ENCODE results near the gene ZNF654. TPM values are rescaled to one million over a fixed set of nuclear protein-coding genes. Genes with fewer than 3 reads are reported as not detected.
"Not testable (repeated sequence)": the region's sequence is repeated elsewhere in the genome, so short reads cannot be mapped to it uniquely, and the experiment has no call there.

ZNF654 gene
- total RNA-seq, 1 donor from 2014 or later: 14.7 TPM

GRCh38 chr3:88118603-88119002 is 59.5 kb downstream of the ZNF654 start:
- intact Hi-C loops (cut with DNase I): loop anchor here (5.0 kb wide), 1 partner anchor 346 kb away; no protein-coding TSS in a partner anchor
- not testable (repeated sequence) for DNase-seq (ENCODE audit: low spot score)

DNA sequence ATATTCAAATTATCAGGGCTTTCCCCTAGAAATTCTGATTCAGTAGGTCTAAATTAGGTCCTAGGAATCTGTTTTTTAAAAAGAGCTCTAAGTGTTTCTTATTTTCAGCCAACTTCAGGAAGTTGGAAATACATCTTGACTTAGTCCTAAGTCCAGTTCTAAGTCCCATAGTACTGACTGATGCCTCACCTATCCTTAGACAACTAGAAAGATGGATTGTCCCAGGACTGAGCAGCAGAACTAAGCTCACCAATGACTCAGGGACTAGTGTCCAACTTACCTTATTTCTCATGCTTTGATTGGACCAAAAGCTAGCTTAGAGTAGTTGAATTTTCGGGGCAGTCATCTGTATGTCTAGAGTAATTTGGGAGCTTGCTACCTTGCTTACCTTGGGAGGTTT is 64.5 kb downstream of the ZNF654 start:
- intact Hi-C loops (cut with DNase I): no loop called here

GRCh38 chr3:88131695-88132094 is 72.6 kb downstream of the ZNF654 start:
- no peak for DNase-seq (ENCODE audit: low spot score)
- intact Hi-C loops (cut with DNase I): no loop called here

More for the DNA sequence above, 64.5 kb downstream of the ZNF654 start:
- DNase-seq (ENCODE audit: low spot score): no peak

GRCh38 chr3:88132894-88133293 is 73.8 kb downstream of the ZNF654 start:
- intact Hi-C loops (cut with DNase I): no loop called here
- DNase-seq (ENCODE audit: low spot score): no peak

DNA sequence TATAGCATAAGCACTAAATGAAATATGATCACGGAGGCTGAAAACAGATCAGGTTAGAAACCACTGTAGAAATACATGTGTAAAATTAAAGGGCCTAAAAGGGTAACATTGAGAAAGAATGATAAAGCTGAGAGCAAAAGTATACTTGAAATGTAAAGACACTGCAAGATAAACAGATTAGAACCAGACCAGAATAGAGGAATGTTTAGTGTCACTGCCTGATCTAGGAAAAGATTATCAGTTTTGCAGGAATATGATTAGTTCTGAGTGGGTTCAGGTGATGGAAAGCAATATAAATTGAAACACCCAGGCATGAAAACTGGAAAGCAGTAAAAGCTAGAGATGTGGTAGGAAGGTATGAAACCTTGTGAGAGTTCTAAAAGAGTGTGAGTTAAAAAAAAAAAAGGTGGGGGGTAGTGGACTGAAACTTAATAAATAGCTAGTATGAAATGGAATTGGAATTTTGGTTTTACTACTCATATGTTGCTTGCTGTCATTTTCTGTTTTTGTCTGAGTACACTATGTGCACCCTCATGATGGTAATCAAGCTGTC is 74.7 kb downstream of the ZNF654 start:
- intact Hi-C loops (cut with DNase I): no loop called here
- no peak for DNase-seq (ENCODE audit: low spot score)

DNA sequence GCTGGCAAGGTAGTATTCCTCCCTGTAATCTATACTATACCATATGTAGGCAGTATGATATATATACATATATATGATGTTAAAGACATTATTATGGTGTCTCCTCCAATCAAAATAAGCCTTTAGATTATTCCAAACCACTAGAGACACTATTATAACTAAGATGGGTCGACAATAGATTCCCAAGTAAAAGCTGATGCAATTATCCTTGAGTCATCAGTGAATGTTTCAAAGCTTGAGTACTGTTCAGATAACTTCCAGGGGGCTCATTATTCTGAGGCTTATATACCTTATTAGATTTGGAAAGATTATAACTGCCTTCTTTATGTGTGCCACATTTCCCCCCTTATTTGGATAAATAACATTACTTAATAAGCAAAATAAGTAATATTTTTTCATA is 78.8 kb downstream of the ZNF654 start:
- intact Hi-C loops (cut with DNase I): no loop called here

GRCh38 chr3:88141458-88142083 is 82.5 kb downstream of the ZNF654 start:
- intact Hi-C loops (cut with DNase I): no loop called here
- DNase-seq (ENCODE audit: low spot score): no peak

More for the DNA sequence above, 78.8 kb downstream of the ZNF654 start:
- DNase-seq (ENCODE audit: low spot score): no peak

DNA sequence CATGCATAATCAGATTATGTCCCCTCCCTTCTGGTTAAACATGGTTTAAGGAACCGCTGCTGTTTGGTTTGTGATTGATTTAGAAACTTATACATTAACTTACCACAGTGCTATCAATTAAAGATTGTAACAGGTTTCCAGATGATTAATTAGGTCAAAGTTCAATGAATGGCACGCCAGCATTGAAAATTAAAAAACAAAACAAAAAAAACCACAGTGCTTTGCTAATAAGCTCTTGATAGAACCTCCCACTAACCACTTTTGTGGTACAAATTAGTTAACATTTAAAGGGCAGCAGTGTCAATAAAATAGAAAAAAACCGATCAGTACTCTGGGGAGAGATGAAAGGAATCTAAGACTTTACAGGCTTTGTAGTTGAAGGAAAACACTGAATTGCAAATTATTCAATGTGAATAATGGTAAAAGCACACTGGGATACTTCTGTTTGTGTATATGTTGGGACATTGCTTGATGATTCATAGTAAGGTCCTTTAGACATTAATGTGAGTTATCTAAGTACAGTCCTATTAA is 83.1 kb downstream of the ZNF654 start:
- intact Hi-C loops (cut with DNase I): no loop called here
- DNase-seq (ENCODE audit: low spot score): no peak

DNA sequence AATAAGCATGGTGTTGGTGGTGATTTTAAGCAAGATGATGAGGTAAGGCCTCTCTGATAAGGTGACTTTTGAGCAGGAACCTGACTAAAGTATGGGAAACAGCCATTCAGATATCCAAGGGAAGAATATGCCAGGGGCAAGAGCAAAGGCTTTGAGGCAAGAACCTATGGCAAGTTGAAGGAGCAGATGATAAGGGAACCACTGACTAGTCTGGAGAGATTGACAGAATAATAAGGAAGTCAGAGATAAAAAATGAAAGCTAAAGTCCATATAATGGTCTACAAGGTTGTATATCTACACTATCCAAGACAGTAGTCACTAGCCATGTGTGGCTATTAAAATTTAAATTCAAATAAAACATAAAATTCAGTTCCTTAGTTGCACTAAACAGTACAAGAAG is 88.2 kb downstream of the ZNF654 start:
- no peak for DNase-seq (ENCODE audit: low spot score)
- intact Hi-C loops (cut with DNase I): no loop called here

DNA sequence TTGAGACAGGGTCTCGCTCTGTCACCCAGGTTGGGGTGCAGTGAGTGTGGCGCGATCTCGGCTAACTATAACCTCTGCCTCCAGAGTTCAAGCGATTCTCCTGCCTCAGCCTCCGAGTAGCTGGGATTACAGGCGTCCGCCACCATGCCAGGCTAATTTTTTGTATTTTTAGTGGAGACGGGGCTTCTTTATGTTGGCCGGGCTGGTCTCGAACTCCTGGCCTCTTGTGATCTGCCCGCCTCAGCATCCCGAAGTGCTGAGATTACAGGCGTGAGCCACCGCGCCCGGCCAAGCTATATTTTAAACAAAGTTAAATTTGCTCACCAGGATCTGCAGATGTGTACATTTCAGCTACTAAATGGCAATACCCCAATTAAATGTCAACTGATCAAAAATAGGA is 89.6 kb downstream of the ZNF654 start:
- intact Hi-C loops (cut with DNase I): loop anchor here (2.0 kb wide), 1 partner anchor 90 kb away; the partner anchor contains the start of genes CGGBP1 and ZNF654

DNA sequence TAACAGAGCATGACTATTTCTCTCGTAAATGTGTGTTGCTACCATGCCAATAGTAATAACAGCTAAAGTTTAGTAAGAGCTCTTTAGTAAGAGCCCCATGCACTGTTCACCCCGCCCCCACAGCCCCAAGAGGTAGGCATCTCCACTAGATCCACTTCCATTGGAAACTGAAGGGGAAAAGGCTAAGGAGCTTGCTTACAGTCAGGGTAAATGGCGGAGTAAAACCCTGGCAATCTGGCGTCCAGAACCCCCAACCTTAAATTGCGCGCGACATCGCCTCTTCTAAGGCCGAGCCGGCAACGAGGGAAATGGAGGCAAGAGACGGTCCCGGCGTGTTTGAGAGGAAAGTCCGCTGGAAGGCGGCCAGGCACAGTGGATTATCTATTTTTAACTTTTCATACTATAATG is 90.0 kb downstream of the ZNF654 start:
- no peak for DNase-seq (ENCODE audit: low spot score)

More for the DNA sequence above, 89.6 kb downstream of the ZNF654 start:
- no peak for DNase-seq (ENCODE audit: low spot score)

DNA sequence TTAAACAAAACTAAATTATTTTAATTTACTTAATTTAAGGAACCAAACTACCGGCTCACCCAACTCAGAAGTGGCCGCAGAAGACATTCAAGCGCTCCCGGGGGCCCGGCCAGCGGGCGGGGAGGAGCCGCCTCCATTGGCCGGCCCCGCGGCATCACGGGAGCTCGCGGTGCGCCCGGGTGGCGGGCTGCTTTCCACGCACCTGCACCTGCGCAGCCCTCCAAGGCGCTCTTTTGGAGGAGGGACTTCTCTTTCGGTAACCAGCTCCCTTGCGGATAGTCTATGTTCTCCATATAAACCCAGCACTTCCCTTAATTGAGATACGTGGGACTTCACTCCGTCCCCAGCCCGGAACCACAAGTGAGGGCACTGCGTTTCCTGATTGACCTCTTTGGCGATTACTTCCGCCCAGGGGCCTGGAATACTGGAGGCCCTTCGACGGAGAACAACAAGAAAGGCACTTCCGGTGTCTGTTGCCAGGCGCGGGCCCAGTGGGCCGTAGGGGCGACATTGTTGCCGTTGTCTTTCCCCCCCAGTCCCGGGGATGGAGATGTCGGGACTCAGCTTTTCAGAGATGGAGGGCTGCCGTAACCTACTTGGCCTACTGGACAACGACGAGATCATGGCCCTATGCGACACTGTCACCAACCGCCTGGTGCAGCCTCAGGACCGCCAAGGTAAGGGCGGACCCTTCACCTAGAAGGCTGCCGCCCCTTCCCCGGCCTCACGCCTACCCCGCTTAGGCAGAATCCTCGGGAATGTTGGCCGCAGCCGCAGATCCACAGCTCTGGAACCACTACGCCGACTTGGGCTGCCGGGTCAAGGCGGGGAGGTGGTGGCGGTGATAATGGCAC is 90.7 kb downstream of the ZNF654 start, which contains the start of gene C3orf38:
TSS of gene C3orf38 (plus strand) at position 451 of the 854 bp plus-strand sequence. CDS start at position 545, 94 bp downstream.
- peak; percentile 92 for DNase-seq (ENCODE audit: low spot score)
- intact Hi-C loops (cut with DNase I): loop anchor here (2.0 kb wide), 1 partner anchor 91 kb away; the partner anchor contains the start of genes CGGBP1 and ZNF654

More for the DNA sequence above, 90.0 kb downstream of the ZNF654 start:
- intact Hi-C loops (cut with DNase I): loop anchor here (2.0 kb wide), 1 partner anchor 90 kb away; the partner anchor contains the start of genes CGGBP1 and ZNF654

DNA sequence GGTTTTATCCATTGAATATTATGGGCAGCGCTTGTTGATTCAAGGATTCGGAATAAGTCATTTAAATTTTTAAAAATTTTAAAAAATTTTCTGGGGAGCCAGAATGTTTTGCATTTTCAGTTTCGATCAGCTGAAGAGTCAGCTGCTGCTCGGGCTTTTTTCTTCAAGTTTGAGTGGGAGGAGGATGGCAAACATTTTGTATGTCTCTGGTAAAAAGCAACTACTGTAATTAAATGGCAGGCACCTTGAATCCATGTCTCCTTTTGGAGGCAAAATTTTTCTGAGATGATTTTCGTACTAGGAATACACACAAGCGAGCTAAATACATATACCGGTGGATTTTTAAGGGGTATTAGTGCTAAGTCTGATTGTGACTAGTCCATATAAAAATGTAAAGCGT is 91.3 kb downstream of the ZNF654 start:
- intact Hi-C loops (cut with DNase I): no loop called here
- DNase-seq (ENCODE audit: low spot score): no peak

DNA sequence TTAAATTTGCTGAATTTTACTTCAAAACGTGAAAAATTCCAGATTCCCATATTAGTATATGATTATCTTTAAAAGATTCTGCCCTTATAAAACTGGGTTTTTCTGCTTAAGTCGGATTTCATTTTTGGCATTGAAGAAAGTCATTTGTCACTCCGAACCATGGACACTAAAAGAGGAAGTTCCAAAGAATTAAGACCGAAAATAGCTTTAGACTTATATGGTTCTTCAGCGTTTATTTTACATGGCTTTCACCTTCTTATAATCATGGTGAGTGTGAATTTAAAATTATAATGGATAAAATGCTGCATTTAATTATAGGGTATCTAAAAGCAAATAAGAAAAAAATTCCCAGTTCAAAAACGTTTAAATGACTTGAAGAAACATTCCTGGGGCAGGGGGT is 91.8 kb downstream of the ZNF654 start:
- intact Hi-C loops (cut with DNase I): no loop called here

DNA sequence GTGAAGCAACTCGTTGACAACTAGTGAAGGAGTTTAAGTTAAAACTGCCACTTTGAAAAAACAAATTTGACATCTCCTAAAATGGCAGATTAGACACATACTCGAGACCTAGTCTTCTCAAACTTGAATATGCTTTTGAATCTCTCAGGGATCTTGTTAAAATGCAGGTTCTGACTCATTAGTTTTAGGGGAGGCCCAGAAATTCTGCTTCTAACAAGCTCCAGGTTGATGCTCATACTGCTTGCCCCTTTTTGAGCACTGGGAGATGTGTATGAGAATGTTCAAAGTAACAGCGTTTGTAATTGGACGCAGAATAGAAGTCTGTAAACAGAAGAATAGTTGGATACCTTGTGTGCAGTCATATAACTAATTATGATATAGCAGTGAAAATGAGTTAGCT is 92.3 kb downstream of the ZNF654 start:
- intact Hi-C loops (cut with DNase I): no loop called here
- DNase-seq (ENCODE audit: low spot score): no peak

More for the DNA sequence above, 91.8 kb downstream of the ZNF654 start:
- DNase-seq (ENCODE audit: low spot score): no peak

DNA sequence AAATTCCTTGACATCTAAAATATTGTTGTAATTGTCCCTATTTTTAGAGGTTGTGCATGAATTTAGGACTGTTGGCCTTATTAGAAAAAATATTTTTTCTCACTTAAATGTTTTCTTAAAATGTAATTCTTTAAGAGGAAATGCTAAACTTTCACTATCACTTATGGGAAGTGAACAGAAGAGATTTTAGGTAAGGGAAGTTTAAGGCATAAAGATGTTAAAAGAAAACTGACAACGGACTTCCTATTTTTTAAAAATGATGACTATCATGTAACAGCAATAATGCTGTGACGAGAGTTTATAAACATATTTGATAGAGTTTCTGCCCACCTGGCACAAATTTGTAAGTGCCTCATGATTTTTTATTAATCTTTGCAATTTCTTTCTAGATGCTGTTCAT is 93.8 kb downstream of the ZNF654 start:
- intact Hi-C loops (cut with DNase I): no loop called here
- no peak for DNase-seq (ENCODE audit: low spot score)

GRCh38 chr3:88166419-88166971 is 107.4 kb downstream of the ZNF654 start:
- DNase-seq (ENCODE audit: low spot score): no peak
- intact Hi-C loops (cut with DNase I): no loop called here

GRCh38 chr3:88167173-88167572 is 108.1 kb downstream of the ZNF654 start:
- intact Hi-C loops (cut with DNase I): no loop called here
- no peak for DNase-seq (ENCODE audit: low spot score)

DNA sequence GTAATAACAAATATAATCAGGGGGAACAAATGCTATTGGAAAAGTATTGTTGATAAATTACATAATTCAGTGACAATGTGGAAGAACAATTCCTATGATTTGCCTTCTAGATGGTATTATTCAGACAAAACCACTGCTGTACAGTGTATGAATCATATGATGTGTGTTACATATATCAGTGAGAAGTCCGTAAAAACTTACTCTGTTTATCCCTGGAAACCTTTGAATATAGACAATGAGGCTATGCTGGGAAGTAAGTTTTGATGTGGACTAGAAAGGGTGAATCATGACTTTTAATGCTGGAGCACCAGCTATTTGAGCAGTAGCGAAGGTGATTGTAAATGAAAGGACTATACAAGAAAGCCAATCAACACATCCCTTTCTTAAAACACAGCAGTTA is 108.6 kb downstream of the ZNF654 start:
- no peak for DNase-seq (ENCODE audit: low spot score)
- intact Hi-C loops (cut with DNase I): no loop called here

- DNase-seq (ENCODE audit: low spot score): no peak
- intact Hi-C loops (cut with DNase I): no loop called here
Measured at GRCh38 chr3:88168171-88168570, 109.1 kb downstream of the ZNF654 start.

Measured in cardiac septum (tissue), 1 donor.